ENCODE measurements around the gene CYP19A1.

CYP19A1 gene

DNA sequence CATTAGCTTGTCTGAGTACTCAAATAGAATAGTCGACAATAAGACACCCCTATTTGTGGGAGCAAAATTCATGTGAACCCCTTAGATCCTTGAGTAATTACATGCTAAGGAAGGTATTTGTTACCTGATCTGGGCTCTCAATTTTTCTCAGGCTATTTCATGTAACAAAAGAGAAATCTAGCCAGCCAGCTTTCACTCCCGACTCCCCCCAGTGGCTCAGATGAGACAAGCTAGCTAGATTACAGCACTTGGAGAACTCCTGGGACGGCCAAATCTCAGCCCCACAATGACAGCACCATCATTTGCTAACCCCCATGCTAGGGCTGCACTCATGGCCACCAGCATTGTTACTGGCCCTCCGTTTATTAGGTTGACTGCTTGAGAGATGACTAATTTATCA lies 44.4 kb upstream of the CYP19A1 start:
- Histone ChIP-seq H3K4me3 (ENCODE audit: low read depth, low read length) (no peak overlapping the region), H3K27me3 (replicated peaks) (no peaks in the 10 kb centered on the region), H3K36me3 (replicated peaks) (no peaks in the 10 kb centered on the region), H3K27ac (no peak overlapping the region)
- TF ChIP-seq, protein P1, sequence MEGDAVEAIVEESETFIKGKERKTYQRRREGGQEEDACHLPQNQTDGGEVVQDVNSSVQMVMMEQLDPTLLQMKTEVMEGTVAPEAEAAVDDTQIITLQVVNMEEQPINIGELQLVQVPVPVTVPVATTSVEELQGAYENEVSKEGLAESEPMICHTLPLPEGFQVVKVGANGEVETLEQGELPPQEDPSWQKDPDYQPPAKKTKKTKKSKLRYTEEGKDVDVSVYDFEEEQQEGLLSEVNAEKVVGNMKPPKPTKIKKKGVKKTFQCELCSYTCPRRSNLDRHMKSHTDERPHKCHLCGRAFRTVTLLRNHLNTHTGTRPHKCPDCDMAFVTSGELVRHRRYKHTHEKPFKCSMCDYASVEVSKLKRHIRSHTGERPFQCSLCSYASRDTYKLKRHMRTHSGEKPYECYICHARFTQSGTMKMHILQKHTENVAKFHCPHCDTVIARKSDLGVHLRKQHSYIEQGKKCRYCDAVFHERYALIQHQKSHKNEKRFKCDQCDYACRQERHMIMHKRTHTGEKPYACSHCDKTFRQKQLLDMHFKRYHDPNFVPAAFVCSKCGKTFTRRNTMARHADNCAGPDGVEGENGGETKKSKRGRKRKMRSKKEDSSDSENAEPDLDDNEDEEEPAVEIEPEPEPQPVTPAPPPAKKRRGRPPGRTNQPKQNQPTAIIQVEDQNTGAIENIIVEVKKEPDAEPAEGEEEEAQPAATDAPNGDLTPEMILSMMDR (IDR thresholded peaks at IDR 0.05; ENCODE audit: low read depth, low read length, missing control alignments), result peak; percentile 89
- peak; percentile 61 for DNase-seq
- in situ Hi-C loops (cut with HindIII; ENCODE audit: low pct_ligation_motif_present, low sequenced_read_pairs), result loop anchor here (25.0 kb wide), 1 partner anchor 105 kb away; no protein-coding TSS in a partner anchor

DNA sequence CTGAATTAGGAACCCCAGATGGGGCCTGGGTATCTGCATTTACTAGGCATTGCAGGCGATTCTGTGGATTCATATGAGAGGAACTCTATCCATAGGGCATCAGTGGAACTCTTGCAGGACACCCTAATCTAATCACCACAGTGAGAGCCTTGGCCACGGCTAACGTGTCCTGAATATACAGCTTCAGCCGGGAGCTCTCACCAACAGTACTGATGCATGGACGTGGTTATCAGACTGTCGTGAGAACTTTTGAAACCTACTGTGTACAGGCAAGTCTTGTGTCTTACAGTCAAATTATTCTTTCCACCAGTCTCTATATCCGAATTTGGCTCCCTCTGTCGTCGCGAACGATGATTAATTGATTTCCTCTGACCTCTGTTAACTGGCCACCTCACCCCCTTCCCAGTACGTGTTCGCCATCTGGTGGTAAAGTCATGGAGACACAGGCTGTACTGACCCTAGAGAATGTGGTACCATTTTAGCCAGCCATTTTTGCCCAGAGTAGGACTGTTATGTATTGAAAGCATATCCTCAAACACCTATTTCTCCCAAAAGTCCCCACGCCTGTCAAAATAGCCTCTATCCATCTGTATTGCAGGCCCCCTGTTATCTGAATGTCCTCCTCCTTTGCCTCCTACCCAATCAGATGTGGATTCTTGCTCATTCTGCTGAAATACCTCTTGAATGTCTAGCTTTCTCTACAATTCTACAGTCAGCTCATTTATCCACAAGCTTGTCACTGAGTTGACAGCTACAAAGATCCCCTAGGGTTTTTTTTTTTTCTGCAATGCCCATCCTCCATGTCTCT lies 42.8 kb upstream of the CYP19A1 start:
- TF ChIP-seq, protein P1 (IDR thresholded peaks at IDR 0.05; ENCODE audit: low read depth, low read length, missing control alignments), result peak; percentile 94
- H3K36me3 ChIP-seq (replicated peaks), result no peaks in the 10 kb centered on the region
- peak; percentile 65 for DNase-seq
- H3K4me3 ChIP-seq (ENCODE audit: low read depth, low read length), result no peak overlapping the region
- H3K27me3 ChIP-seq (replicated peaks), result no peaks in the 10 kb centered on the region
- H3K27ac ChIP-seq, result no peak overlapping the region
- in situ Hi-C loops (cut with HindIII; ENCODE audit: low pct_ligation_motif_present, low sequenced_read_pairs), result loop anchor here (25.0 kb wide), 1 partner anchor 106 kb away; no protein-coding TSS in a partner anchor

DNA sequence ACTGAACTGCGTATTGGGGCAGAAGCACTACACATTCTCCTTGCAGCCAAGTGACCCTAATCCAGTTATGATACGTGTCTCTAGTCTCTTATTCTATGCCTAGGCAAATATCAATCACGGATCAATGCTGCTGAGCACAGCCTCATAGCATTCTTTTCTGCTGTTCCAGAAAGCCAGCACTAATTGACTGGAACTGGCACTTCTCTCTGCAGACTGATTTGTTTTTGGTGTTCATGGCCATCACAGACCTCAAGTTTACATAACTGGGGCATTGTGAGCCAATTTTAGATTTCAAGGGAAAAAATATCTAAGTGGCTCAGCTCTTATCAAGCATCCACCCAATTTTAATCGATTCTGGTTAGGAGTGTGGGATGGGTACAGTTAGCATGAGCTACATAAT lies 41.0 kb upstream of the CYP19A1 start:
- no peaks in the 10 kb centered on the region for H3K36me3 ChIP-seq (replicated peaks)
- TF ChIP-seq, protein P1 (IDR thresholded peaks at IDR 0.05; ENCODE audit: low read depth, low read length, missing control alignments), result no peak
- in situ Hi-C loops (cut with HindIII; ENCODE audit: low pct_ligation_motif_present, low sequenced_read_pairs), result loop anchor here (25.0 kb wide), 1 partner anchor 108 kb away; no protein-coding TSS in a partner anchor
- DNase-seq, result no peak
- no peak overlapping the region for H3K27ac ChIP-seq
- H3K27me3 ChIP-seq (replicated peaks), result no peaks in the 10 kb centered on the region
- no peak overlapping the region for H3K4me3 ChIP-seq (ENCODE audit: low read depth, low read length)

DNA sequence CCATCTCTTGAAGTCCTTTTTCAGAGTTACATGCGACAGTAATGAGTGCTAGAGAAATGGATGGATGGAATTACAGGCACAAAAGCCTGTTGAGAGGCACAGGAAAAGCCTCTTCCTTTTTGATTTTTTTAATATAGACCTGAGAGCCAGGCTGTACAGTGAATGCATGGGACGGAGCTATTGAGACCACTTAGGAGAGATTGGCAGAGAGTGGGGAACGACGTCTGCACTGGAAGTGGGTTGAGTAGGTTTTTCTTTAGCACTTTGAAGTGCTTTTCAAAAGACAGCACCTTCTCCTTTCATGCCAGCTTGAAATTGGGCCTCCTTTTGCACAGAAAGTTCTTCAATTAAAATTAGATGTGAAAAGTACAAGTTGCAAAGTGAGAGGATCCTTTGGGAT lies 40.0 kb upstream of the CYP19A1 start:
- in situ Hi-C loops (cut with HindIII; ENCODE audit: low pct_ligation_motif_present, low sequenced_read_pairs), result loop anchor here (25.0 kb wide), 1 partner anchor 109 kb away; no protein-coding TSS in a partner anchor
- H3K36me3 ChIP-seq (replicated peaks), result no peaks in the 10 kb centered on the region

DNA sequence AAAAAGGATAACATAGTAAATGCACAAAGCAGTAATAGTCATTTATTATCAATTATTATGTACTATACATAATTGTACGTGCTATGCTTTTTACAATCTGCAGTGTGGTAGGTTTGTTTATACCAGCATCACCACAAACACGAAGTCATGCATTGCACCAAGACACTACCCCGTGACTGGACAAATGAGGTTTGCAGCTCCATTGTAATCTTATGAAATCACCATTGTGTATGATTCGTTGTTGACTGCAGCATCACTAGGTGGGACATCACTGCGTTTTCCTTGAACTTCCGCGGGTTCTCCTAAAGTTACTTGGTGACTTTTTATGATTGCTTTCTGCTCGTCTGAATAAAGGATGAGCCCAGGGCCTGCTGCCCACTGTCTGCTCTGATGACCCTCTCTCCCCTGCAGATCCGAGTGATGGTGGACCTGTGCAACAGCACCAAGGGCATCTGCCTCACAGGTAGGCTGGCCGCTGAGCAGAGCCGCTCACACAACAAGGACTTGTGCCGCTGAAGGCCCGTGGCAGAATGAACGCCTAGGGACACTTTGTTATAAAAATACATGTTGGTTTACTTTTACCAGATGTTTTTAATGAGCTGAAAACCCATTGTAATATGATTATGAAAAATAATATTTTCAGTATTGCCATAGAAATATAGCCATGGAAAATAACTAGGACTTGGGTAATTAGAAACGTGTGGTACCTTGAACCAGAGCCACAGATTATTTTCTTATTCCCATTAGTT lies 38.8 kb upstream of the CYP19A1 start:
- in situ Hi-C loops (cut with HindIII; ENCODE audit: low pct_ligation_motif_present, low sequenced_read_pairs), result loop anchor here (25.0 kb wide), 1 partner anchor 110 kb away; no protein-coding TSS in a partner anchor
- H3K27me3 ChIP-seq (replicated peaks), result no peaks in the 10 kb centered on the region
- no peaks in the 10 kb centered on the region for H3K36me3 ChIP-seq (replicated peaks)
- TF ChIP-seq, protein P1 (IDR thresholded peaks at IDR 0.05; ENCODE audit: low read depth, low read length, missing control alignments), result no peak
- H3K27ac ChIP-seq, result no peak overlapping the region
- peak; percentile 34 for DNase-seq
- H3K4me3 ChIP-seq (ENCODE audit: low read depth, low read length), result no peak overlapping the region

More for the DNA sequence above, 40.0 kb upstream of the CYP19A1 start:
- TF ChIP-seq, protein P1 (IDR thresholded peaks at IDR 0.05; ENCODE audit: low read depth, low read length, missing control alignments), result no peak
- no peak overlapping the region for H3K4me3 ChIP-seq (ENCODE audit: low read depth, low read length)
- DNase-seq, result no peak
- H3K27me3 ChIP-seq (replicated peaks), result no peaks in the 10 kb centered on the region
- H3K27ac ChIP-seq, result no peak overlapping the region

All from brain microvascular endothelial cell (primary cell).